ENCODE data around the gene CLCNKA. TPM values are rescaled to one million over a fixed set of nuclear protein-coding genes. Genes with fewer than 3 reads are reported as not detected.
"Not testable (repeated sequence)": the region's sequence is repeated elsewhere in the genome, so short reads cannot be mapped to it uniquely, and the experiment has no call there.

CLCNKA gene
- total RNA-seq, 1 donor from 2014 or later, result 0.20 TPM

DNA sequence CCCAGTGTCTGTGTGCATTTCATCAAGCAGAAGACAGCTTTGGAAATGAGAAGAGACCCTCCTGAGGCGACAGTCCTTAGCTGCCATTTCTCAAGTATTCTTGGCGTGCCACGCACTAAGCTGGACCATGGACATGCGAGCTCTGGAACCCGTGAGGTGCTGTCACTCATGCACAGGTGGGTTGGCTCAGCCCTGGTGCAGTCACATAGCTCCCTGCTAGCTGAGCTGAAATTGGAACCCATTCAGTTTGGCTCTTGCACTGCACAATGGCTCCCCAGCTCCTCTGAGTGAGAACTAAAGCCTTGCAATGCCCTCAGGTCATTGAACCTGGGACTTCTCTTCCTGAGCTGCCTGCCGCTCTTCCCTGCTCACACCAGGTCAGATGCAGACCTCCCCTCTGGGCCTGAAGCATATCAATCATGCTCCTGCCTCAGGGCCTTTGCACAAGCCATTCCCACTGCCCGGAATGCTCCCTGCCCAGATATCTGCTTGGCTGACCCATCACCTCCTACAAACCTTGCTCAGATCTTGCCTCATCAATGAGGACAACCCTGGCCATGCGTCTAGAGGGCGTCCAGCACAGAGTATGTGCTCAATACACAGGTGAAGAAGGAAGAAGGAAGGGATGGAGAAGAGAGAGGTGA lies 24.1 kb upstream of the CLCNKA start:
- DNase-seq, result no peak

DNA sequence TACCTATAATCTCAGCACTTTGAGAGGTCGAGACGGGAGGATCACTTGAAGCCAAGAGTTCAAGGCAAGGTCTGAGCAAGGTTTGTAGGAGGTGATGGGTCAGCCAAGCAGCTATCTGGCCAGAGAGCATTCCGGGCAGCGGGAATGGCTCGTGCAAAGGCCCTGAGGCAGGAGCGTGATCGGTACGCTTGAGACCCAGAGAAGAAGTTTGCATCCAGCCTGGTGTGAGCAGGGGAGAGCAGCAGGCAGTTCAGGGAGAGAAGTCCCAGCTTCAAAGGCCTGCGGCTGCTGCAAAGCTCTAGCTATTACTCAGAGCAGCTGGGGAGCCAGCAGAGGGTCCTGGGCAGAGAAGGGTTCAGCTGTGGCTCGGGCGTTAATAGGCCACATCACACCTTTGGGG lies 22.9 kb upstream of the CLCNKA start:
- DNase-seq, result no peak

DNA sequence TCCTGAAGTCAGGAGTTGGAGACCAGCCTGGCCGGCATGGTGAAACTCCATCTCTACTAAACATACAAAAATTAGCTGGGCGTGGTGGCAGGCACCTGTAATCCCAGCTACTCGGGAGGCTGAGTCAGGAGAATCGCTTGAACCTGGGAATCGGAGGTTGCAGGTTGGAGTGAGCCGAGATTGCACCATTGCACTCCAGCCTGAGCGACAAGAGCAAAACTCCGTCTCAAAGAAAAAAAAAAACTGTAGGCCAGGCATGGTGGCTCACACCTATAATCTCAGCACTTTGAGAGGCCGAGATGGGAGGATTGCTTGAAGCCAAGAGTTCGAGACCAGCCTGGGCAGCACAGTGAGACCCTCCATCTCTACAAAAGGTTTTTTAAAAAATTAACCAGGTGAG lies 20.6 kb upstream of the CLCNKA start:
- DNase-seq, result not testable (repeated sequence)

DNA sequence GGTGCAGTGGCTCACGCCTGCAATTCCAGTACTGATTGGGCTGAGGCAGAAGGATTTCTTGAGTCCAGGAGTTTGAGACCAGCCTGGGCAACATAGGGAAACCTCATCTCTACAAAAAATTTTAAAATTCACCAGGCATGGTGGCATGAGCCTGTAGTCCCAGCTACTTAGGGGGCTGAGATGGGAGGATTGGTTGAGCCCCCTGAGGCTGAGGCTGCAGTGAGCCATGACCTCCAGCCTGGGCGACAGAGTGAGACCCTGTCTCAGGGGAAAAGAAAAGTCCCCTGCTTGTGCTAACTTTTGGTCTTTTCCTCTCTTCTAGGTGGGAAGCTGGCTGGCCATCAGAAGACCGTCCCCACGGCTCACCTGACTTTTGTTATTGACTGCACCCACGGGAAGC lies 16.2 kb upstream of the CLCNKA start:
- no peak for DNase-seq

DNA sequence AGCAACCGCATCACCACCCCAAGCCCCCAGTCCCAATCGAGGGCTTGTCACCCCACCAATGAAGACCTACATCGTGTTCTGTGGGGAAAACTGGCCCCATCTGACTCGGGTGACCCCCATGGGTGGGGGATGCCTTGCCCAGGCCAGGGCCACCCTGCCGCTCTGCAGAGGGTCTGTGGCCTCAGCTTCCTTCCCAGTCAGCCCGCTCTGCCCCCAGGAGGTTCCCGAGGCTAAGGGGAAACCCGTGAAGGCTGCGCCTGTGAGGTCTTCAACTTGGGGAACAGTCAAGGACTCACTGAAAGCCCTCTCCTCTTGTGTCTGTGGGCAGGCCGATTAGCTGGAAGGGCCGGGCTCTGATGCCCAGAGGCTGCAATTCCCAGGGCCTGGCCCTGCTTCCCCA lies 15.8 kb upstream of the CLCNKA start:
- DNase-seq, result no peak

DNA sequence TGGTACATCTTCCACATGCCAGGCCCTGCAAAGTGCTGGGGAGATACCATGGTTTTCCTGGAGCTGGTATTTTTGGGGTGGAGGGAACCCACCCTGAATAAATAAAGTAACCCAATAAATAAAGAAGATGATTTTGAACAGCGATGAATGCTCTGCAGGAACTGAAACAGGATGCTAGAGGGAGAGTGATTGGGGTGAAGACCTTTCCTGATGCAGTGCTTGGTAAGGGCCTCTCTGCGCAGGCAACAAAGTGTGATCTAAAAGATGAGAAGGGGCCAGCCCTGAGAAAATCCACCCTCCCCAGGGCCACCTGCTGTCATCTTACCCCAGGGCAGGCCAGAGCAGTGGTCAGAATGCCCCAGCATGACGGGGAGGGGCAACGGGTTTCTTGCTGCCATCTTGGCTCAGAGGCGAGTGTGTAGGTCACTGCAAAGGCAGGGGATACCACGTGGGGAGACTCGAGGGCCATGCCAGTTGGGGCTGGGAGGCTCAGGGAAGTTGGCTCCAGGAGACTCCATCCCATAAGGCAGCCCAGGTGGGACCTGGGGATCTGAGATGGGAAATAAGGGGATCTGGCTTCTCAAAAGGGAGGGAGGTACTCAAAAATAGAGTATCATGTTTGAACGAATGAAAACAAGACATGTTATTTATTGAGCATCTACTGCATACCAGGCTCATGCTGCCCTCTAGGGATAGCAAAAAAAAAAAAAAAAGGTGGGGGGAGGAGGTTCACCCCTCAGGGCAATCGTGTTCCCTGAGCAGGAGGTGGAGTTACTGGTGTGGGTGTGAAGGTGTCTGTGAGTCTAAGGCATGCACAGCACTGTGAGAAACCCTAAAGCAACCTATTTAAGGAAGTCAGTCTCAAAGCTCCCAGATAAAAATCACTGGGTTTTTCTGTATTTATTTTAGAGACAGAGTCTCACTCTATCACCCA lies 15.0 kb upstream of the CLCNKA start:
- no peak for DNase-seq

- no peak for DNase-seq
Measured at GRCh38 chr1:16007671-16008341, 14.0 kb upstream of the CLCNKA start.

DNA sequence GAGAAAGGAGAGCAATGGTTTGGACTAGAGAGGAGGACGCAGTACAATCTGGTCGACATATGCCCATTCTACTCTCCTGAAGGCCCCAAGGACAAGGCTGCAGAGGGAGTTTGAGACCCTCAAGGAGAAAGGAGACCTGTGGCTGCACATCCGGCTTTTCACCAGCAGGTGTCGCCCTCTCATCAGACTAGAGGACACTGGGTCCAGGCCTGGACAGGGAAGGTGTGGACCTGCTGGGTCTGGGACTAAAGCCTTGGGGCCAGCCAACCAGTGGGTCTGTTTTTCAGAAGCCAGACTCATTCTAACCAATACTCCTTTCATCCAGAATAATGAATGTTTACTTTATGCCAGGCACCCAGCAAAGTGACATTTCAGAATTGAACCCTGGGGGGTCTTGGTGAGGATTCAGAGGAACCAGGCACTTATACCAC lies 12.8 kb upstream of the CLCNKA start:
- DNase-seq, result peak; percentile 39

DNA sequence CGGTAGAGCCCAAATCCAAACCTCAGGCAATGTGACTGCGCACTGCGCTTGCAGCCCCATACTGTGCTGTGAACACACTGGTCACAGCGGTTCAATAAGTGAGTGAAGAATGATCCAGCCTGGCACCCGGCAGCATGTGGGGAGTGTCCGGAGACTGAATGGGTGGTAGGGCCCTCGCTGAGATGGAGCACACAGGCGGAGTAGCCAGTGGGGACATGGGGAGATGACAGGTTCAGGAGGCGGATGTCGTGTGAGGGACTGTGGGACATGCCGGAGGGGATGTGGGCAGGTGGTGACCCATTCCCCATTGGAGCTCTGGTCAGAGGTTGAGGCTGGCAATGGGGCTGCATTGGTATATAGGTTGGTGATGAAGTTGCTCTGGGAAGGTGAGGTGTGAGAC lies 12.2 kb upstream of the CLCNKA start:
- DNase-seq, result no peak

GRCh38 chr1:16010837-16011236 lies 11.0 kb upstream of the CLCNKA start:
- no peak for DNase-seq

GRCh38 chr1:16011936-16012589 lies 9.8 kb upstream of the CLCNKA start:
- DNase-seq, result no peak

GRCh38 chr1:16012590-16013219 lies 9.1 kb upstream of the CLCNKA start:
- DNase-seq, result no peak

DNA sequence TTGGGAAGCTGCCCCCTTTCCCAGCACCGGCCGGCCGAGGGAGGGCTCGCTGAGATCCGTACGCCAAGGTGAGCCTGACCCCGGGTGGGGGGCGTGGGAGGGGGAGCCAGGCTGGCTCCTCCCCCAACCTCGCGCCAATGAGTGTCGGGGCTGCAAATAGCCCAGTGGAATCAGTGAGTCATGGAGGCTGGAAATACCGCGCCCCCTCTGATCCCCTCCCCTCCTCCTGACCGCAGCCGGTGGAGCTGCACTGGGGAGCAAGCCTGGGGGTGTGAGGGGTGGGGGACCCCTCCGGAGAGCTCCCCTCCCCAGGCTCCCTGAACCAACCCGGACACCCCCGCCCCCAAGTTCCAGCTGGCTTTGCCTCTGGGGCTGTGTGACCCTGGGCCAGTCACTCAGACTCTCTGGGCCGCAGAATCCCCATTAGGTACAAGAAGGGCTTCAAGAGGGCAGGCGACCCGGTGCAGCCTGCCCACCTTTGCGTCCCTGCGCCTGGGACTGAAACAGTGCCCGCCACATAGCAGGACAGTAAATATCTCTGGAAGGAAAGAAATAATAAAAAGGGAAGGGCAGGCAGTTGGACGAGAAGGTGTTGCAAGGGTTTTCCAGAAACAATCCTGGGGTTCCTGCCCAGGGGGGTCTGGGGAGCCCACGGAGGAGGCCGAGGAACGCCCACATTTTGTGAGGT lies 8.5 kb upstream of the CLCNKA start:
- DNase-seq, result peak; percentile 60

DNA sequence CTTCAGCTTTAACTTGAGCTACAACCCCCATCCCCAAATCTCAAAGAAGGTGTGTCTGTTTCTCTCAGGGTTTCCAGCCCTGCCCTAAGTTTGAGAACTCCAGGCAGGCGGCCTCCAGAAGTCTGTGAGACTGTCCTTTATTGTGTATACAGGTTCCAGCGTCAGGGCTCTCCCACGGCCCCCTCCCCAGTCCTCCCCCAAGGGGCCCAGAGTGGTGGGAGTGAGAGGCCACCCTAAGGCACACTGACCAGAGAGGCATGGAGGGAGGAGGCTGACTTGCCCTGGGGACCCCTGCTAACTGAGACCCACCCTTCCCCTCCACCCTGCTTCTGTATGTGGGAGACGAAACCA lies 8.0 kb upstream of the CLCNKA start:
- DNase-seq, result no peak

GRCh38 chr1:16014509-16015482 lies 7.0 kb upstream of the CLCNKA start:
- DNase-seq, result peak; percentile 34

DNA sequence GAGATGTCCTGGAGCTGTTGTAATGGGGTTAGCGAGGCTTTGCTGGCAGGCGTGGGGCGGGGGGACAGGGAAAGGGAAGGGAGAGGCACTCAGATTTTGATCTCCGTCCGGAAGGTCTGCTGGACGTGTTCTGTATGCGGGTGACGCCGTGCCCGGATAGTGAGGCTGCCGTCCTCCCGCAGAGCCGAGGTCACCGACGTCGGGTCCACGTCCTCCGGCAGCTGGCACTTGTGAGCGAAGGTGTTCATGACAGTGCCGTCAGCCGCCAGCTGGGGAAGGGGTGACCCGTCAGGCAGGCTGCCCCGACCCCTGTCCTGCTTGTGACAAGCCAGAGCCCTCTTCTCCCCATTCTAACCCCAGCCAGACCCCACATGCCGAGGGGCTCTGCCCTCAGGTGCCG lies 6.3 kb upstream of the CLCNKA start:
- DNase-seq, result no peak

DNA sequence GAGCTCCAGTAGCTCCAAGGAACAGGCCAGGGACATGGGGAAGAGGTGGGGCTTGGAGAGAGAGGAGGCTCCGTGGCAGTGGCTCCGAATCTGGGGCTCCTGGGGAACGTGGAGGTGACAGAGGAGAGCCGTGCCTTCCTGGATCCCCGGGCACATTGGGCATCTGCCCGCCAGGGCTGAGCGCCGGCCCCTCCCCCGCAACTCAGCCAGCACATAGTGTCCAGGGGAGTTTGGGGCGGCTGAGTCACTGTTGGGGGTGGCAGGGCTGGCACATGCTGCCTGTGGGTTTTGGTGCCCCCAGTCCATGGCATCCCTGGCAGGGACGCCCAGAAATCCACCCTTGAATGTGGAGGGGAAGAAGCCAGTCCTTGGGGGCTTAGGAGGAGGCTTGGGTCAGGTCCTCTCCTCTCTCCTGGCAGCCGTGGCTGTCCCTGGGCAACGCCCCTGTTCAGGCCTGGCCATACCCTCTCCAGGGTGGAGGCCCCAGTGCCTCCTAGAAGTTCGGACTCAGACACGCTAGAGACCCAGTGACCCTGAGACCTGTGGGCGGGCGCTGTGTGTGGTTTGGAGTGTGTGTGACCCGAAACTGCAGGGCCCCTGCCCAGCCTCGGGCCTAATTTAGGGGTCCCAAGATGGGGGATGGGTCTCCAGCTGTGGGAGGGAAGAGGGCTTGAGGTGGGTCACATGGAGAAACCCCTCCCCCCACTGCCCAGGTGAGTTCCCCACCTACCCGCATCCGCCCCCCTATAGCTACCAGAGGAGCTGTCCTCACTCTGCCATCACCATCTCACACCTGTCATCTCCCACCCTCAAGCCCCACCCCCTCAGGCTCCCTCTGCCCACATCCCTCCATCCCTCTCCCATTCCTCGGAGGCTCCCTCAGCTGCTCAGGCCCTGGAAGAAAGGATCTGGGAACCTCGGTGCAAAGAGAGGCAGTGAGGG lies 5.6 kb upstream of the CLCNKA start:
- no peak for DNase-seq

DNA sequence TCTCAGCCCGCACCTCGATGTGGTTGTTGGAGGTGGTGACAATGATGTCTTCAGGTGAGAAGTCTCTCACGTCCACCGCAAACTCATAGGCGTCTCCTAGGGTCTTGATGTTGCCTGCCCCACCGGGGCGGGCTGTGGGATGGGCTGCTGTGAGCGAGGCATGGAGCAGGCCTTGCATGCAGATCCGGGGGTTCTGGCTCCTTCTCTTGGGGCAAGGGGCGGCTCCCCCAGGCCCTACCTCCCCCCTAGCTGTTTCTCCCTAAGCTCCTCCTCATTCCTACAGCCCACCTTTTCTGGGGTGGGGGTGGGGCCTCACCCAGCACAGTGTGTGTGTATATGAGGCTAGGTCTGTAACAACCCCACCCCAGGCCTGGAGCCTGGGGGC lies 4.8 kb upstream of the CLCNKA start:
- no peak for DNase-seq
